GM04504 (cell line): ENCODE measurements around the gene CSNK1A1L.

Source experiments
- DNase-seq: peaks from one replicate; pipeline ENCODE4 v3.0.0-alpha.2; 2012; ENCODE audit warnings: low read depth

The CSNK1A1L gene

GRCh38 chr13:37106642-37107041 lies 1.2 kb upstream of the CSNK1A1L start:
- DNase-seq = no peak

- no peak for DNase-seq
These were observed 2.6 kb downstream of the CSNK1A1L start for GRCh38 chr13:37102896-37103295.

- DNase-seq = no peak
These were observed 4.3 kb downstream of the CSNK1A1L start for GRCh38 chr13:37101201-37101600.

- no peak for DNase-seq
These were observed 4.7 kb downstream of the CSNK1A1L start for GRCh38 chr13:37100731-37101130.

GRCh38 chr13:37097076-37097475 lies 8.4 kb downstream of the CSNK1A1L start:
- no peak for DNase-seq

GRCh38 chr13:37094840-37095239 lies 10.6 kb downstream of the CSNK1A1L start:
- no peak for DNase-seq

- DNase-seq = no peak
These were observed 11.4 kb downstream of the CSNK1A1L start for GRCh38 chr13:37094099-37094498.

GRCh38 chr13:37091835-37092234 lies 13.6 kb downstream of the CSNK1A1L start:
- DNase-seq = no peak

- no peak for DNase-seq
These were observed 14.6 kb downstream of the CSNK1A1L start for GRCh38 chr13:37090912-37091311.

- no peak for DNase-seq
These were observed 16.0 kb downstream of the CSNK1A1L start for GRCh38 chr13:37089495-37089894.

GRCh38 chr13:37087486-37087885 lies 18.0 kb downstream of the CSNK1A1L start:
- no peak for DNase-seq

- no peak for DNase-seq
These were observed 19.9 kb downstream of the CSNK1A1L start for GRCh38 chr13:37085606-37086005.

- DNase-seq = no peak
These were observed 28.6 kb downstream of the CSNK1A1L start for GRCh38 chr13:37076818-37077217.

- DNase-seq = no peak
These were observed 30.3 kb downstream of the CSNK1A1L start for GRCh38 chr13:37075164-37075563.

GRCh38 chr13:37074703-37075102 lies 30.8 kb downstream of the CSNK1A1L start:
- DNase-seq = no peak

GRCh38 chr13:37072024-37072423 lies 33.4 kb downstream of the CSNK1A1L start:
- DNase-seq = no peak

GRCh38 chr13:37070956-37071355 lies 34.5 kb downstream of the CSNK1A1L start:
- no peak for DNase-seq

- no peak for DNase-seq
These were observed 35.2 kb downstream of the CSNK1A1L start for GRCh38 chr13:37070145-37070695.

- DNase-seq = no peak
These were observed 35.8 kb downstream of the CSNK1A1L start for GRCh38 chr13:37069597-37070103.

- no peak for DNase-seq
These were observed 36.5 kb downstream of the CSNK1A1L start for GRCh38 chr13:37068962-37069361.

- no peak for DNase-seq
These were observed 37.6 kb downstream of the CSNK1A1L start for GRCh38 chr13:37067874-37068273.

- no peak for DNase-seq
These were observed 39.5 kb downstream of the CSNK1A1L start for GRCh38 chr13:37065890-37066526.

- DNase-seq = no peak
These were observed 45.6 kb downstream of the CSNK1A1L start for GRCh38 chr13:37059848-37060192.
